ENCODE measurements around the gene TRDN. TPM values are rescaled to one million over a fixed set of nuclear protein-coding genes. Genes with fewer than 3 reads are reported as not detected.

The TRDN gene
- total RNA-seq, 1 donor from 2014 or later = 0.06 TPM

DNA sequence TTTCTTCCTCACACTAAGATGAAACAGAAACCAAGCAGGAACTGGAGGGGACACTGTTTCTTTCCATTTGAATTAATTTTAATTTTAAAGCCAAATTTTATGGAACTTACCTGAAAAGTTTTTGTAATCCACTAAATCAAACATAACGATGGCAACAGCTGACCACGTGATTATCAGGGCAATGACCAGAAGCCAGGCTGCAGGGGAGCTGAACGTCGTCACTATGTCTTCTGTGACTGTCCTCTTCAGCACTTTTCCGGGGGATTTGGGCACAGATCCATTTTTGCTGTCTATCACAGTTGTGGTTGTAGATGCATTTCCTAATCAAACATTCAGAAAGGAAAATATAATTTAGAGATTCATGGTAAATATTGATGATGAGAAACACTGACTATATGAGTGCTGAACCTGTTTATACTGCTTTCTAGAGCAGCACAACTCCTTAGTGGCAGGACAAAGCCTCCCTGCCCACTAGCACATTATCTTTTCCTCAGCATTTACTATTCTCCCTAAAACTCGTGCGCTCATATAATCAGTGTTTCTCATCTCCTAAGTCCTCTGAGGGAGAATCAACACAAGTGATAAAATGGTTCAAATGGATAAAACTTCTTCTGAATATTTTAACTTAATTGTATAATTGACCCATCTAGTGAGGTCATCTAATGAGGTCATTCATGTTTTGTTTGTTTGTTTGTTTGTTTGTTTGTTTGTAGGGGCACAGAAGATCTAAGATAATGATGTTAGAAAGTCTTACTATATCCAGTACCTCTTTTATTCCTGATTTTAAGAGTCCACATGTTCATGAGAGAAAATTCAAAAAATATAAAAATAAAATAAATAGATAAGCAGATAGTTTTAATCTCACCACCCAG, 65.7 kb downstream of the TRDN start:
- H3K79me2 ChIP-seq (ENCODE audit: low read depth) = no peaks in the 10 kb centered on the region
- TF ChIP-seq, protein P1, sequence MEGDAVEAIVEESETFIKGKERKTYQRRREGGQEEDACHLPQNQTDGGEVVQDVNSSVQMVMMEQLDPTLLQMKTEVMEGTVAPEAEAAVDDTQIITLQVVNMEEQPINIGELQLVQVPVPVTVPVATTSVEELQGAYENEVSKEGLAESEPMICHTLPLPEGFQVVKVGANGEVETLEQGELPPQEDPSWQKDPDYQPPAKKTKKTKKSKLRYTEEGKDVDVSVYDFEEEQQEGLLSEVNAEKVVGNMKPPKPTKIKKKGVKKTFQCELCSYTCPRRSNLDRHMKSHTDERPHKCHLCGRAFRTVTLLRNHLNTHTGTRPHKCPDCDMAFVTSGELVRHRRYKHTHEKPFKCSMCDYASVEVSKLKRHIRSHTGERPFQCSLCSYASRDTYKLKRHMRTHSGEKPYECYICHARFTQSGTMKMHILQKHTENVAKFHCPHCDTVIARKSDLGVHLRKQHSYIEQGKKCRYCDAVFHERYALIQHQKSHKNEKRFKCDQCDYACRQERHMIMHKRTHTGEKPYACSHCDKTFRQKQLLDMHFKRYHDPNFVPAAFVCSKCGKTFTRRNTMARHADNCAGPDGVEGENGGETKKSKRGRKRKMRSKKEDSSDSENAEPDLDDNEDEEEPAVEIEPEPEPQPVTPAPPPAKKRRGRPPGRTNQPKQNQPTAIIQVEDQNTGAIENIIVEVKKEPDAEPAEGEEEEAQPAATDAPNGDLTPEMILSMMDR (IDR thresholded peaks at IDR 0.05) = no peak
- TF ChIP-seq EZH2phosphoT487 (IDR thresholded peaks at IDR 0.05) = no peak
- no peak for TF ChIP-seq EZH2 (IDR thresholded peaks at IDR 0.05)
- H3K4me3 ChIP-seq = no peak overlapping the region
- Mint-ChIP-seq H3K27ac (no peak overlapping the region), H3K27me3 (ENCODE audit: insufficient read depth, low read depth) (peaks cover 3% of the 10 kb centered on the region), H3K4me3 (no peak overlapping the region), H3K9me3 (no peaks in the 10 kb centered on the region), H3K36me3 (no peaks in the 10 kb centered on the region), H3K4me1 (no peaks in the 10 kb centered on the region)
- no peaks in the 10 kb centered on the region for H3F3A ChIP-seq (ENCODE audit: low read depth)
- H2AFZ ChIP-seq (replicated peaks) = no peak overlapping the region
- no peaks in the 10 kb centered on the region for H3K9me3 ChIP-seq (ENCODE audit: low read depth)
- no peaks in the 10 kb centered on the region for H3K27me3 ChIP-seq
- H3K4me2 ChIP-seq = no peak overlapping the region
- no peaks in the 10 kb centered on the region for H3K4me1 ChIP-seq
- no peak for DNase-seq (ENCODE audit: low spot score)
- no peak overlapping the region for H3K9ac ChIP-seq
- H3K27ac ChIP-seq = no peak overlapping the region
- no peaks in the 10 kb centered on the region for H3K36me3 ChIP-seq
- H4K20me1 ChIP-seq (ENCODE audit: low read depth) = no peaks in the 10 kb centered on the region

DNA sequence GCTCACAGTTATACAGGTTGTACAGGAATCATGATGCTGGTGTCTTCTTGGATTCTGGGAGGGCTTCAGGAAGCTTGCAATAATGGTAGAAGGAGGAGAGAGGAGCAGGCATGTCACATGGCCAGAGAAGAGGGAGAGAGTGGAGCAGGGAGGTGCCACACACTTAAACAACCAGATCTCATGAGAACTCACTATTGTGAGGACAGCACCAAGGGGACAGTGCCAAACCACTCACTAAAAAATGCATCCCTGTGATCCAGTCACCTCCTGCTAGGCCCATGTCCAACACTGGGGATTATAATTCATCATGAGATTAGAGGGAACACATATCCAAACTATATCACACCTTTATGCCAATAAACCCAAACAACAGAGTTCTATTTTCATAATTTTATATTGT, 67.2 kb downstream of the TRDN start:
- no peak for DNase-seq (ENCODE audit: low spot score)
- no peaks in the 10 kb centered on the region for H3K36me3 Mint-ChIP-seq
- no peaks in the 10 kb centered on the region for H3F3A ChIP-seq (ENCODE audit: low read depth)
- TF ChIP-seq EZH2phosphoT487 (IDR thresholded peaks at IDR 0.05) = no peak
- TF ChIP-seq EZH2 (IDR thresholded peaks at IDR 0.05) = no peak
- TF ChIP-seq, protein P1 (IDR thresholded peaks at IDR 0.05) = no peak
- H3K9me3 Mint-ChIP-seq = no peaks in the 10 kb centered on the region
- H3K27me3 Mint-ChIP-seq (ENCODE audit: insufficient read depth, low read depth) = peaks cover 3% of the 10 kb centered on the region
- no peak overlapping the region for H3K27ac Mint-ChIP-seq
- H4K20me1 ChIP-seq (ENCODE audit: low read depth) = no peaks in the 10 kb centered on the region
- no peaks in the 10 kb centered on the region for H3K79me2 ChIP-seq (ENCODE audit: low read depth)
- H2AFZ ChIP-seq (replicated peaks) = no peak overlapping the region
- H3K4me3 ChIP-seq = no peak overlapping the region
- H3K4me1 Mint-ChIP-seq = no peaks in the 10 kb centered on the region
- H3K4me2 ChIP-seq = no peak overlapping the region
- no peaks in the 10 kb centered on the region for H3K9me3 ChIP-seq (ENCODE audit: low read depth)
- no peaks in the 10 kb centered on the region for H3K4me1 ChIP-seq
- no peak overlapping the region for H3K9ac ChIP-seq
- no peaks in the 10 kb centered on the region for H3K36me3 ChIP-seq
- H3K27me3 ChIP-seq = no peaks in the 10 kb centered on the region
- no peak overlapping the region for H3K27ac ChIP-seq
- H3K4me3 Mint-ChIP-seq = no peak overlapping the region

DNA sequence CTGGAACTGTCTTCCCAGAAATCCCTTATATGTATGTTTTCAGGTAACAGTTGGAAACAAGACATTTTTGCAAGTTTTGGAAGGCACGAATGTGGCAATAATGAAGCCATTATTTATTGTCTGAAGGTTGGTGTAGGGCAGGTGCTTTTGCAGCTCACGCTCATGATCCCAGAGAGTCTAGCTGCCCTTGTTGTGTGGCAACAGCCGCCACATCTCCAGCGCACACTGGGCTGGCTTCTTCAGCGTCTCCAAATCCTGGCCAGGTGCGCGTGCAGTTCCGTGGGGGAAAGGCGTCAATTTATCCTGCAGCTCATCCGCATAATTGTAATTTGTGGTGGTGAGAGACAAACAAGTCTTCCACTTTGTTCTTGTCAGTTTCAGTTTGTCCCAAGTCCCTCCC, 71.2 kb downstream of the TRDN start:
- Mint-ChIP-seq H3K36me3 (no peaks in the 10 kb centered on the region), H3K4me3 (no peak overlapping the region)
- H3K4me3 ChIP-seq = no peak overlapping the region

More for the DNA sequence above, 71.2 kb downstream of the TRDN start:
- DNase-seq (ENCODE audit: low spot score) = no peak
- Histone ChIP-seq H4K20me1 (ENCODE audit: low read depth) (no peaks in the 10 kb centered on the region), H3K27ac (no peak overlapping the region), H3K4me1 (no peaks in the 10 kb centered on the region), H3K4me2 (no peak overlapping the region), H3K9me3 (ENCODE audit: low read depth) (no peaks in the 10 kb centered on the region), H3K27me3 (no peaks in the 10 kb centered on the region), H2AFZ (replicated peaks) (peak overlapping the region; percentile 50), H3F3A (ENCODE audit: low read depth) (no peaks in the 10 kb centered on the region), H3K36me3 (no peaks in the 10 kb centered on the region), H3K79me2 (ENCODE audit: low read depth) (no peaks in the 10 kb centered on the region), H3K9ac (no peak overlapping the region)
- H3K27ac Mint-ChIP-seq = no peak overlapping the region
- no peaks in the 10 kb centered on the region for H3K9me3 Mint-ChIP-seq
- no peaks in the 10 kb centered on the region for H3K4me1 Mint-ChIP-seq
- H3K27me3 Mint-ChIP-seq (ENCODE audit: insufficient read depth, low read depth) = peaks cover 3% of the 10 kb centered on the region
- no peak for TF ChIP-seq EZH2 (IDR thresholded peaks at IDR 0.05)
- TF ChIP-seq EZH2phosphoT487 (IDR thresholded peaks at IDR 0.05) = no peak
- TF ChIP-seq, protein P1 (IDR thresholded peaks at IDR 0.05) = no peak
